ENCODE results near the gene TMCO2.

GRCh38 chr1:40276122-40276521, 28.4 kb downstream of the TMCO2 start:
- TF ChIP-seq CTCF (IDR thresholded peaks at IDR 0.05) (no peak), POLR2A (IDR thresholded peaks at IDR 0.05) (no peak)

All from heart left ventricle (tissue), 13 donors.